Measurements from ENCODE around the gene GLIS1.

DNA sequence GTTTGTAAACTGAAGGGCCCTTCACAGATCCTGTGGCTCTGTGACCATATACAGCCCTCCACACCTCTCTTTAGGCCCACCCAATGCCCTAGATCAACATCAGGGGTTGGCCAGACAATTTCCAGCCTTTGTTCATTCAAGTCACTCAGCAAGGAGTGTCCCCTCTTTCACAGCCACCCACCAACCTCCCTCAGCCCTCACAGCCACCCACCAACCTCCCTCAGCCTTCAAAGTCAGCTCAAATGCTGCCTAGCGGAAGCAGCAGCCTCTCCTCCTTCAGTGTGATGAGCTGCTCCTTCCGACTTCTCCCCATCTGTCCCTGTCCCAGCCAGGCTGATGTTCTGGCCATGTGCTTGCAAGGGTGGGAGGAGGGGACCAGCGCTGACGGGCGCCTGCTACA lies 208.4 kb downstream of the GLIS1 start:
- no peak for TF ChIP-seq GATA2 (IDR thresholded peaks at IDR 0.05; ENCODE audit: low read depth, low read length)
- no peak for TF ChIP-seq GATA3 (IDR thresholded peaks at IDR 0.05; ENCODE audit: low read depth, low read length)

All from SH-SY5Y (cell line).